ENCODE data around the gene CHRM1.

DNA sequence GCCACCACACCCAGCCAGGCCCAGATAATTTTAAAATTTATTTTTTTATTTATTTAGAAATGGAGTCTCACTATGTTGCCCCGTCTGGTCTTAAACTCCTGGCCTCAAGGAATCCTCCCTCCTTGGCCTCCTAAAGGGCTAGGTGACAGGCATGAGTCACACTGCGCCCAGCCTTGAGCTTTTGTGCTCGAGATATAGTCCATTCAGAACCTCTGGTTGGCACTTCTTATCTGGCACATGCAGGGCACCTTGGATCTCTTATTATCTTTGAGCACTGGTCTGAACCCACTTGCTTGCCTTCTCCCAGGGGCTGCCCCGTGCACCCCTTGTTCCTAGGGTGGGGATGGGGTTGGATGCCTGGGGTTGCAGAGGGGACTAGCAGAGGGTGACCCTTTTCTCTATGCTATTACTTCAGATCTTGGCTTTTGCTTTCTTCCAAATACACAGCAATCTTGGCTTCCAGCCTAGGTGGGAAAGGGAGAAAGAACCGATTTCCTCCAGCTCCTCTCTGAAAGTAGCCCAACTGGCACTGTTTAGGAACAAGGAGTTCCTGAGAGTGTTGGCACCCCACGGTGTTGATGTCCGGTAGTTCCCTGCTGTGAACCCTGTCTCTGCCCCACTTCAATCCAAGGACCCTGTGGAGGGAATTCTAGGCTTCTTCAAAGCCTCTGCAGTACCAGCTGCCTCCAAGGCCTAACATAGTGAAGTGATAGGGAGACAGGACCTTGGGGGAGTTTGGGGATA lies 41.8 kb downstream of the CHRM1 start:
- TF ChIP-seq, protein P1, sequence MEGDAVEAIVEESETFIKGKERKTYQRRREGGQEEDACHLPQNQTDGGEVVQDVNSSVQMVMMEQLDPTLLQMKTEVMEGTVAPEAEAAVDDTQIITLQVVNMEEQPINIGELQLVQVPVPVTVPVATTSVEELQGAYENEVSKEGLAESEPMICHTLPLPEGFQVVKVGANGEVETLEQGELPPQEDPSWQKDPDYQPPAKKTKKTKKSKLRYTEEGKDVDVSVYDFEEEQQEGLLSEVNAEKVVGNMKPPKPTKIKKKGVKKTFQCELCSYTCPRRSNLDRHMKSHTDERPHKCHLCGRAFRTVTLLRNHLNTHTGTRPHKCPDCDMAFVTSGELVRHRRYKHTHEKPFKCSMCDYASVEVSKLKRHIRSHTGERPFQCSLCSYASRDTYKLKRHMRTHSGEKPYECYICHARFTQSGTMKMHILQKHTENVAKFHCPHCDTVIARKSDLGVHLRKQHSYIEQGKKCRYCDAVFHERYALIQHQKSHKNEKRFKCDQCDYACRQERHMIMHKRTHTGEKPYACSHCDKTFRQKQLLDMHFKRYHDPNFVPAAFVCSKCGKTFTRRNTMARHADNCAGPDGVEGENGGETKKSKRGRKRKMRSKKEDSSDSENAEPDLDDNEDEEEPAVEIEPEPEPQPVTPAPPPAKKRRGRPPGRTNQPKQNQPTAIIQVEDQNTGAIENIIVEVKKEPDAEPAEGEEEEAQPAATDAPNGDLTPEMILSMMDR (conservative IDR thresholded peaks at IDR 0.05 in 1 of 2, IDR thresholded peaks at IDR 0.05 in 1 of 2; ENCODE audit: extremely low read depth in 1 of 2, insufficient read depth in 1 of 2, low read depth in 1 of 2, low read length in 2 of 2), result no peak
- TF ChIP-seq EZH2 (IDR thresholded peaks at IDR 0.05; ENCODE audit: borderline replicate concordance, low read length), result no peak
